IPS-NIHi7 (cell line): ENCODE measurements around the gene CHMP4A.
A peak's percentile ranks its signal among the peaks of the same experiment; 100 is the strongest.

Source experiments
- DNase-seq: peaks from one replicate; pipeline ENCODE4 v3.0.0; 2012; ENCODE audit warnings: mixed read lengths; ENCODE audit errors: extremely low spot score

The CHMP4A gene

DNA sequence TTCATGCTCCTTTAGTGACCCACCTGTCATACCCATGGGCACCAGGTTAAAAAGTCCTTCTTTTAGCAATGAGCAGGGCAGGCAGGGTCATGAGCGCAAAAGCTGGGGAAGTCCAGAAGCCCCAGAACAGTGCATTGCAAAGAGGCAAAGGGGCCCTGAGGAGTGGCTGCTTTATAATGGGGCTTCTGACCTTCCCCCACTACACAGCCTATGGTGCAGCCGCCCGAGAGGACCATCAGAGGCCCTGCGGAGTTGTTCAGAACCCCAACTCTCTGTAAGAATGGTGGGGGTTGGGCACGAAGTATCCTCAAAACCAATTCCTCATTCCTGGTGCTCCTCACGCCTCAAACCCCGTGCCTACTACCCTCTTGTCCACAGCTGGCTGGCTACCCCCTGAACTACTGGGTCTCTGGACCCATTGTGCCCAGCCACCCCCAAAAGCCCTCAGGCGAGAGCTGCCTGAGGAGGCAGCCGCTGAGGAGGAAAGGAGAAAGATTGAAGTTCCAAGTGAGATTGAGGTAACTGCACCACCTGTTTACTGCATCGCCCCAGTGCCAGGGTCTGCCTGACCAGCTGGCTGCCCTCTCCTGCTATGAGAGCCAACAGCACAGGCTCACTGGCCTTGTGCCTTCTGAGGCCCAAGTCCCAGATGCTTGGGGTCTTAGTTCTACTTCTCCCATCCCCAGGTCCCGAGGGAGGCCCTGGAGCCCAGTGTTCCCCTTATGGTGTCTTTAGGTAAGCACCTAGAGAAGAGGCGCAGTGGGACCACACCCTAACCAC lies 34.7 kb downstream of the CHMP4A start:
- DNase-seq: no peak

DNA sequence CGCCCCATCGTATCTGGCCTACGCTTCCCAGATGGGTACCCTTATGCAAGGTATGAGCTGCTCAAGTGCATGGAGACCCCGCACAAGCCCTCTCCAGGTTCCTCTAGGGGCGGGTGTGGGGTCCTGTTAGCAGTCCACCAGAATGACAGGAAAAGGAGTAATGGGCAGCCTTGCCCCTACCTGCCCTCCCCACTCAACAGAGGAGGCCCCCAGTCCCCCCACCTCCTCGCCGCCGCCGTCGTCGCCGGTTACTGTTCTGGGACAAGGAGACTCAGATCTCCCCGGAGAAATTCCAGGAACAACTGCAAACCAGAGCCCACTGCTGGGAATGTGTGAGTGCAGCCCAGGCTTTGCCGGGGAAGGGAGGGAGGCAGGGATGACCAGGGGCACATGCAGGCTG lies 35.4 kb downstream of the CHMP4A start:
- no peak for DNase-seq

DNA sequence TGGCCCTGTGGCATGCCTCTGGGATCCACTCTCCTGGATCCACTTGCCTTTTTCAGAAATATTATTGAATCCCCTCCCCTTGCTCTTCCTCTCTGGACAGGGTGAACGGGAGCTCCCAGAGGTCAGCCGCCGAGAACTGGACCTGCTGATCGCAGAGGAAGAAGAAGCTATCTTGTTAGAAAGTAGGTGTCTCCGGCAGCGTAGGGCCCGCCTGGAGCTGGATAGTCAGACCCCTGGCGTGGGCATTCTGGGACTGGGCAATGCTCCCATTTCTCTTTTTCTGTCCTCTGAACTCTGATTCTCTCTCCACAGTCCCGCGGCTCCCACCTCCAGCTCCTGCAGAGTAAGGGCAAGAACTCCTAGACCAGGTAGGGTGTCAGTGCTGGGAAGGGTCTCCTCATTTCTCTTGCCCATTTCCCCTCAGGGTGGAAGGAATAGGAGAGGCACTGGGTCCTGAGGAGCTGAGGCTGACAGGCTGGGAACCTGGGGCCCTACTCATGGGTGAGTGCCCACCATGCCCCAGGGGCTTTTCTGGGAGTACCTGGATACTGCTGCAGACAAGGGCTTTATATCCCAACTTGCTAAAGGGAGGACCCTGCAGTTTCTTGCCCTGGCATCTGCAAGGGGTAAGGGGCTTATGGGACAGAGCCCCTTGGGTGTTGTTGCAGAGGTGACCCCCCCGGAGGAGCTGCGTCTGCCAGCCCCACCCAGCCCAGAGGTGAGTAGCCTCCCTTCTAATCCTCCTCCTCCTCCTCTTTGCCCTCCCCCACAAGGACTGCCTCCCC lies 36.1 kb downstream of the CHMP4A start:
- DNase-seq: no peak

DNA sequence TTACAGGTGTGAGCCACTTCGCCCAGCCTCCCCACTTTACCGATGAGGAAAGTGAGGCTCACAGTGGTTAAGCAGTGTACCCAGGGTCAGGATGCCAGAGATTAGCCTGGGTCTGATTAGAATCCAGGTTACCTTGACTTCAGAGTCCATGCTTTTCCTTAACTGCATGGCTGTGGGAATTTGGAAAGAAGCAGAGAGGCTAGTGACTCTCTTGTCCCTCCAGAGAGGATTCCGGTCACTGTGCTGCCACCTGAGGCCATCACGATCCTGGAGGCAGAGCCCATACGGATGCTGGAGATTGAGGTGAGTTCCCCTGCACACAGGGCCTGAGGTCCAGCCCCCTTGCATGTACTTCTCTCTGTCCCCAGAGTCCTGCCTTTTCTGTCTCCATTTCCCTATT lies 36.7 kb downstream of the CHMP4A start:
- DNase-seq: no peak

DNA sequence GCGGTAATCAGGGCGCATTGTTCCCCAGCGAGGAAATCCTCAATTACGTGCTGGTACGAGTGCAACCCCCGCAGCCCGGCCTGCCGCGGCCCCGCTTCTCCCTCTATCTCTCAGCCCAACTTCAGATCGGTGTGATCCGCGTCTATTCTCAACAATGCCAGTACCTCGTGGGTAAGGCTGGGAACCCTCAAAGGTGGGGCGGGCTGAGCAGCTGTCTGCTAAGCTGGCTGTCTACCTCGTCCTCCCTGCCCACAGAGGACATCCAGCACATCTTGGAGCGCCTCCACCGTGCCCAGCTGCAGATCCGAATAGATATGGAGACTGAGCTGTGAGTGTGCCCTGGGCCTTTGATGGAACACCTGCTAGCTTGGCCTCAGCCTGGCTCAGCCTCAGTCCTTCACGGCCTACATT lies 40.4 kb downstream of the CHMP4A start:
- DNase-seq: no peak

DNA sequence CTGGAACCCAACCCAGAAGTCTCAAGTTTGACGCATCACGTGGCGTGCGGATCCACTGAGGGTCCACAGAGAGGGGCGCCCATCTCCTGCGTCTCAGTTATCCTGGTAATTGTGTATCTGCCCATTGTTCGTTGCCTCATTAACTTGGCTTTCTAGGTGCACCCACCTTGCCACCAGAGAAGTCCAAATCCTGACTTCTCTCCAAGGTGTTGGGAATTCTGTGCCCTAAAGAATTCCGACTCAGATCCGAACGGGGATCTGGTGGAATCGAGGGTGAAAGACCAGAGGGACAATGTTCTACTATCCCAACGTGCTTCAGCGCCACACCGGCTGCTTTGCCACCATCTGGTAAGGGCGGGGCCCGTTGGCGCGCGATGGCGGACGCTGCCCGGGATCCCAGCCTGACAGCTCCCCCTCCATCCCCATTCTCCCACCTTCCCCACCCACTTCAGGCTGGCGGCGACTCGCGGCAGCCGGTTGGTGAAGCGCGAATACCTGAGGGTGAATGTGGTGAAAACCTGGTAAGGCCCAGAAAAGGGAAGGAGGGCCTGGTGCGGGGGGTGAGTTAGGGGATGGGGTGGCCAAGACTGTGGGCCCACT lies 40.9 kb downstream of the CHMP4A start:
- DNase-seq: no peak

DNA sequence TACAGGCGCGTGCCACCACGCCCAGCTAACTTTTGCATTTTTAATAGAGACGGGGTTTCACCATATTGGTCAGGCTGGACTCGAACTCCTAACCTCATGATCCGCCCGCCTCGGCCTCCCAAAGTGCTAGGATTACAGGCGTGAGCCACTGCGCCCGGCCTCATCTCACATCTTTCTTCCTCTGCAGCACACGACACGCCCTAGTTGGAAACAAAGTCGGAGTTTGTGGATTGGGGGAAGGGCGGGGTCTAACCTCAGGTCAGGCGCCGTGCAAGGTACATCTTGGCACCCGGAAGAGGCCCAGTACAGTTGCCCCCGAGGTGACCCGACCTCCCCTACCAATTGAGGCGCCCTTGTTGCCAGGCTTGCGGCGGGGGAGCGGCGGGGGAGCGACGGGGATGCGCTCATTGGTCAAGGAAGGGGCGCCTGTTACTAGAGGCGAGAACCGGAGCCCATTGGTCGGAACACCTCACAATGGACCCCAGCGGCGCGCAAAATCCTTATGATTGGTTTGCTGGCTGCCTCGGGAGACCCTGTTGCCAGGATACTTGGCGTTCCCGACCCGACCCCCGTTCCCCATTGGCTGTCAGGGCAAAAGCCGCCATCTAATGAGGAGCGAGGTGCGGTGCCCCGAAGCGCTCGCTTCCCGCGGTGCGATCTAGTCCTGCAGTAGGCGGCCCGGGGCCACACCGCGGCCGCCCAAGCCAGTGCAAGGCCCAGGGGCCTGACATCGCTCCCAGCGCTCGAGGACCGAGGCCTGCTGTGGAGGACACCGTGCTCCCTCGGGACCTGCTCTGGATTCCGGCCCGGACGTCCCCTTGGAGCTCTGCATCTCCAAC lies 41.6 kb downstream of the CHMP4A start, which contains the start of gene REC8:
Gene REC8, plus strand, starts transcription at position 659 of the 839 bp plus-strand sequence. CDS start 473 bp downstream, outside the sequence.
- peak; percentile 99 for DNase-seq

DNA sequence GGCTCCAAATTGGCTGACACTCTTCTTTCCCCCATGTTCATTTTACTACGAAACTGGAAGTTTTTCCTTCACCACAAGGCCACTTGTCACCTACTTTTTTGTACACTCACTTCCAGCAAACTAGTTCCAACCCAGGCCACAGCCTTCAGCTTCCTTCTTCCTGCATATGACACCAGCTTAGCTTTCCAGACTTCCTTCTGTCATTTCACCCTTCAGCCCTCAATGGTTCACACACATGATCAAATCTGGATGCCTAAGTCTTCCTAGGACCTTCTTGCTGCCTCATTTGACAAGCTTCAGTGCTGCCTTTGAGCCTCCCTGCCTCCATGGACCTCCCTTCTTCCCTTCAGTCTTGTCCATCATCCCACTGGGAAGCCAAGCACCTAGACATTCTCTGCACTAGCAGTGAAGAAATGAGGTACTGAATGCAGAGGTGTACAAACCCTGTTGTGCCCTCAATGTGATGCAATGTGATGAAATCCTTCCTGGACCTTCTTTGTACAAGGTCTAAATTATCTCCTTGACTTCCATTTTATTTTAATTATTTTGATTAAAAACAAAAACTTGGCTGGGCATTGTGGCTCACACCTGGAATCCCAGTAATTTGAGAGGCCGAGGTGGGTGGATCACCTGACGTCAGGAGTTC lies 45.7 kb downstream of the CHMP4A start:
- DNase-seq: no peak

DNA sequence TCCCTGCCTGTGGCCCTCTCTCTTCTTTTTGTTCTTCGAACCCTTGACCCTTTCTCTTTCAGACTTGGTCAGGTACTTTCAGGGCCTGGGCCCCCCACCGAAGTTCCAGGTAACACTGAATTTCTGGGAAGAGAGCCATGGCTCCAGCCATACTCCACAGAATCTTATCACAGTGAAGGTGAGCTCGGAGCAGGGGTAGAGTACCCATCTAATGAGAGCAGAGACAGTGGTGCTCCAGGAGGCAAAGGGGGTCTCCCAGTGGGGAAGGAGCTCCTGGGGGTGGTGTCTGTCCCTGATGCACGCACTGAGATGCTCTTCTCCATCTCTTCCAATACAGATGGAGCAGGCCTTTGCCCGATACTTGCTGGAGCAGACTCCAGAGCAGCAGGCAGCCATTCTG lies 47.5 kb downstream of the CHMP4A start:
- DNase-seq: no peak

DNA sequence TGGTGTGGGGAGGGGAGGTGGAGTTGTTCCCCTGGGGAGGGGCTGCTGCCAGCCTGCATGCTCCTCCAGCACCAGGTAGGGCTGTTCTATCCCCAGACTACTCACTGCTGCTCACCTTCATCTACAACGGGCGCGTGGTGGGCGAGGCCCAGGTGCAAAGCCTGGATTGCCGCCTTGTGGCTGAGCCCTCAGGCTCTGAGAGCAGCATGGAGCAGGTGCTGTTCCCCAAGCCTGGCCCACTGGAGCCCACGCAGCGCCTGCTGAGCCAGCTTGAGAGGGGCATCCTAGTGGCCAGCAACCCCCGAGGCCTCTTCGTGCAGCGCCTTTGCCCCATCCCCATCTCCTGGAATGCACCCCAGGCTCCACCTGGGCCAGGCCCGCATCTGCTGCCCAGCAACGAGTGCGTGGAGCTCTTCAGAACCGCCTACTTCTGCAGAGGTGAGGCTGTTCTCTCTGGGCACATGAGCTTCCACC lies 48.7 kb downstream of the CHMP4A start:
- no peak for DNase-seq

DNA sequence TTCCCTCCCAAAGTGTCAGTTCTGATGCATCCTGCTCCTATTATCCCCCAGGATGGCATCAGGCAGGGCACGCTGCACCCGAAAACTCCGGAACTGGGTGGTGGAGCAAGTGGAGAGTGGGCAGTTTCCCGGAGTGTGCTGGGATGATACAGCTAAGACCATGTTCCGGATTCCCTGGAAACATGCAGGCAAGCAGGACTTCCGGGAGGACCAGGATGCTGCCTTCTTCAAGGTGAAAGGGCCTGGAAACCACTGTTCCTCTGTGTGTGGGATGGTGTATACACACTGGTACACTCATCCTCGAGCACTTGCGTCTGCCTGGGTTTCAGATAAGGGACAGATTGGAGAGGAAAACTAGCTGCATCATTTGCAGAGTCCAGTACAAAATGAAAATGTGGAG lies 51.2 kb downstream of the CHMP4A start:
- no peak for DNase-seq

DNA sequence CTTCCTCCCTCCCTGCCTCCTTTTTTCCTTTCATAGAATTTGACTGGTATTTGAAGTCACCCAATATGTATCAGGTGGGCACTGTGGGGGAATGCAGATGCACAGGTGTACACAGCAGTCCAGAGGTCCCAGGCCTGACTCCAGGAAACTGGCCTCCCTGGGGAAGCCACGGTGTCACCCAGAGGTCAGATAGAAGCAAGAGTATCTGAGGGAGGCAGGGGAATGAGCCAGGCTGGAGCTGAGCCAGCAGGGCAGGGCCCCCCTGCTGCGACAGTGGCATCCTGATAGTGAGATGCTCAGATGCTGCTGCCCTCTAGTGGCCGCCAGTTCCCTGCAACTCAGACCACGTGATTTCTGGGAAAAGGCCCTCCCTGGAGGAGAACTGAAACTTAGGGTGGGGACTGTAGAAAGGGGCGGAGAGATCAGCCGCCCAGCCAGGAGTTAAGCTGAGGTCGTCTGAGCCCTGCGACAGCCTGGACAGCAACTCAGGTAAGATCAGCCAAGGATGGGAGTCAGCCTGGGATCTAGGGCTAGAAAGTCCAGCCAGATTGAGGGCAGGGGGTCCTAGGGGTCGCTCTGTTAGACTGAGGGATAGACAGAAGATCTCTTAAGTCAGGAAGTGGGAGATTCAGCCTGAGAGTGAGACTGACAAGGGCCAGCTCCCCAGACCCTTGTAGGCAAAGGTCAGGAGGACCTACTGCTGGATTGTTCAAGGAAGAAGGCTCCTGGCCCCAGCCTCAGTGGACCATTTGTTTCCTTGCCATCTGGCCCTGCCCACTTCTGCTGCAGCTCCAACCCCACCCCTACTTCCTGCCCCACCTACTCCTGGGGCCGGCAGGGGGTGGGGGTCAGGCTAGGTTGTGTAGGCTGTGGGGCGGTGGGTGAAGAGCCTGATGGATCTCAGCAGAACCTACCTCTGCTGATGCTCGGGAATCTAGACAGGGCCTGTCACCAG lies 52.2 kb downstream of the CHMP4A start, which contains the start of gene IRF9:
Gene IRF9, plus strand, starts transcription at position 416 of the 955 bp plus-strand sequence. CDS start 880 bp downstream, outside the sequence.
- peak; percentile 95 for DNase-seq

DNA sequence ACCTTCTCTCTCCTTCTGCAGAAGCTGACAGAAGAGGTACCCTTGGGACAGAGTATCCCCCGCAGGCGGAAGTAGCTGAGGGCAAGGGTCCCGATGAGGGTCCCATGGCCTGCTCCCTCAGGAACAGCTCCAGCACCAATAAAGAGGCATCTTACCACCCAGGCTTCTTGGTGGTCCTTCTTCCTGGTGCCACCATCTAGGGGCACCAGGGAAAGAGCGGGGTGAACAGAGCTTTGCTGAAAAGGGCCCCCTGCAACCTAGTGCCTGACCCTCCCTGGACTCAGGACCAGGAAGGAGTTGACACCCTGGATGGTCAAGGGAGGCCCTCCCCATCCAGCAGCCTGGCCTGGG lies 52.8 kb downstream of the CHMP4A start:
- no peak for DNase-seq

DNA sequence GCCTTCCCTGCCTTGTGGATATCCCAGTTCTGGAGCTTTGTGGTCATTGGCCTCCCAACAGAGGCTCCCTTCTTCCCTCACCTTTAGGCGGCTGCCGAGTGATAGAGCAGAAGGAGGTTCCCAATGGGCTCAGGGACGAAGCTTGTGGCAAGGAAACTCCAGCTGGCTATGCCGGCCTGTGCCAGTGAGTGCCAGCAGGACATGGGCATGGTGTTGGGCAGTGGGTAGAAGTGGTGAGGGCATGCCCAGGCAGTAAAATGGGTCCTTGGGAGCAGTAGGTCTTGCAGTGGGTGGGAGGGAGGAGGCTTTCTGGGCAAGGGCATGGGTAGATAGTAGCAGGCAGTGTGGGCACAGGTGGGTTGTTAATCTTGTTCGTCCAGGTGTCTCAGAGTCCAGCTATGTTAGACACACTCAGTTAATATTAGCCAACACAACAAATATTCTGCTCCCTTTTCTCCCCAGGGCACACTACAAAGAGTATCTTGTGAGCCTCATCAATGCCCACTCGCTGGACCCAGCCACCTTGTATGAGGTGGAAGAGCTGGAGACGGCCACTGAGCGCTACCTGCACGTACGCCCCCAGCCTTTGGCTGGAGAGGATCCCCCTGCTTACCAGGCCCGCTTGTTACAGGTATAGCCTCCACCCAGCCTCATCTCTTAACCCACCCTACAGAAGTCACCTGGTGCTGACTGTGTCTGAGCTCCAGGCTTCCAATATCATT lies 53.4 kb downstream of the CHMP4A start:
- no peak for DNase-seq
